NCI-H69 (cell line): ENCODE results near the gene GRIK4.

Experiments used
- DNase-seq: peaks from one replicate; lab custom pipeline; 2025; lab: John Stamatoyannopoulos, UW

GRIK4 gene, protein sequence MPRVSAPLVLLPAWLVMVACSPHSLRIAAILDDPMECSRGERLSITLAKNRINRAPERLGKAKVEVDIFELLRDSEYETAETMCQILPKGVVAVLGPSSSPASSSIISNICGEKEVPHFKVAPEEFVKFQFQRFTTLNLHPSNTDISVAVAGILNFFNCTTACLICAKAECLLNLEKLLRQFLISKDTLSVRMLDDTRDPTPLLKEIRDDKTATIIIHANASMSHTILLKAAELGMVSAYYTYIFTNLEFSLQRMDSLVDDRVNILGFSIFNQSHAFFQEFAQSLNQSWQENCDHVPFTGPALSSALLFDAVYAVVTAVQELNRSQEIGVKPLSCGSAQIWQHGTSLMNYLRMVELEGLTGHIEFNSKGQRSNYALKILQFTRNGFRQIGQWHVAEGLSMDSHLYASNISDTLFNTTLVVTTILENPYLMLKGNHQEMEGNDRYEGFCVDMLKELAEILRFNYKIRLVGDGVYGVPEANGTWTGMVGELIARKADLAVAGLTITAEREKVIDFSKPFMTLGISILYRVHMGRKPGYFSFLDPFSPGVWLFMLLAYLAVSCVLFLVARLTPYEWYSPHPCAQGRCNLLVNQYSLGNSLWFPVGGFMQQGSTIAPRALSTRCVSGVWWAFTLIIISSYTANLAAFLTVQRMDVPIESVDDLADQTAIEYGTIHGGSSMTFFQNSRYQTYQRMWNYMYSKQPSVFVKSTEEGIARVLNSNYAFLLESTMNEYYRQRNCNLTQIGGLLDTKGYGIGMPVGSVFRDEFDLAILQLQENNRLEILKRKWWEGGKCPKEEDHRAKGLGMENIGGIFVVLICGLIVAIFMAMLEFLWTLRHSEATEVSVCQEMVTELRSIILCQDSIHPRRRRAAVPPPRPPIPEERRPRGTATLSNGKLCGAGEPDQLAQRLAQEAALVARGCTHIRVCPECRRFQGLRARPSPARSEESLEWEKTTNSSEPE

DNA sequence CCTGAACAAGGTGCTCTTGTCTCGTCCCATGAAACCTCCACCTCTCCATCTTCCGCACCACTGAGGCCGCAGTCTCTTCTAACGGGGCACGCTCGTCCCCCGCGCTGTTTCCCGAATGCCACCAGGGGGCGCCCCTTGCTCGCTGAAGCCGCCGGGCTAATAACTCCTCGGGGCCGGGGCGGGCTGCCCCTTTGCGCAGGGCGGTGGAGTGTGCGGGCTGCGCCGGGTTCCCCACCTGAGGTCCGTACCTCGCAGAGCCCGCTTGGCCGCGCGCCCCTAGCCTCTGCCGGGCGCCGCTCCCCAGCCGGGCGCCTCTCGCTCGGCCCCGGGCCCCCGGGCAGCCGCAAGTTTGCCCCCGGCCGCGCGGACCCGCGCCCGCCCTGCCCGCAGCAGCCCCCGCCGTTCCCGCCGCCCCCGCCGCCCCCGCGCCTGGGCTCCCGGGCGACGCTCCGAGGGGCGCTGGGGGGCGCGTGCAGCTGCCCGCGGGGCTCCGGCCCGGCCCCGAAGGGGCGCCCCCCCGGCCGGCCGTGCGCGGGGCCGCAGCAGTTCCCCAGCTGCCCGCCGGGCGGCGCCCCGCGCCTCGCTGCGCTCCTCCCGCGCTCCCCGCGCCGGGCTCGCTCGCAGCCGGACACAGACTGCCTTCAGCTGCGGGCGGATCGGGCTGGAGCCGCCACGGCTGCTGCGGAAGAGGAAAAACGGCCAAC lies at the start of gene GRIK4:
TSS of gene GRIK4 (plus strand) at position 633 of the 704 bp plus-strand sequence. CDS start 148,571 bp downstream, outside the sequence.
- DNase-seq = peak; percentile 90

DNA sequence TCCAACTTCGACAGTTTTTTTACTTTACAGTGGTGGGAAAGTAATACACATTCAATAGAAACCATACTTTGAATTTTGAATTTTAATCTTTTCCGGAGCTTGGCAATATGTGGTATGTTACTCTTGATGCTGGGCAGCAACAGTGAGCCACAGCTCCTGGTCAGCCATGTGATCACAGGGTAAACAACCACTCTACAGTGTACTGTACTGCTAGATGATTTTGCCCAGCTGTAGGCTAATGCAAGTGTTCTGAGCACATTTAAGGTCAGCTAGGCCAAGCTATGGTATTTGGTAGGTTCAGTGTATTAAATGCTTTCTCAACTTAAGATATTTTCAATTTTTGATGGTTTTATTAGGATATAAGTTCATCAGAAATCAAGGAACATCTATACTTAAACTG lies 48.7 kb upstream of the GRIK4 start:
- no peak for DNase-seq

DNA sequence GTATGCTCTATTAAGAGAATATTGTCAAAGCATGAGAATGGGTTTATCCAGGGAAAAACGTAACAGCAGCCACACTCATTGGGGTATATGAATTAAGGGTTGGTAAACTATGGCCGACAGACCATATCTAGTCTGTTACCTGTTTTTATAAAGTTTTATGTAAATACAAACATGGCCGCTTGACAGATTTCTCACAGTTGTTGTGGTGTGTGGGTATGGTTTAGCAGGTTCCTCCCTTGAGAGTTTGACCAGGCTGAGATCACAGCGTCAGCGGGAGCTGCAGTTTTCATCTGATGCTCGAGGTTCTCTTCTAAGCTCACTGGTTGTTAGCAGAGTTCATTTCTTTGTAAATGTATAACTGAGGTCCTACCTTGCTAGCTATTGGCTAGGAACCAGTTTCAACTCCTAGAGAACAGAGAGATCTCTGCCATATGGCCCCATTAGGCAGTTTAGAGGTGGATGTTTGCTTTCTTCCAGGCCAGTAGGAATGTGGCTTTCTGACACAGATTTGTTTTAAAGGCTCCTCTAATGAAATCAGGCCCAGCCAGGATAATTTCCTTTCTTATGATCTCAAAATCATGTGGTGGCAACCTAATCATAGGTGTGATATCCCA lies 45.5 kb upstream of the GRIK4 start:
- DNase-seq = peak; percentile 54

DNA sequence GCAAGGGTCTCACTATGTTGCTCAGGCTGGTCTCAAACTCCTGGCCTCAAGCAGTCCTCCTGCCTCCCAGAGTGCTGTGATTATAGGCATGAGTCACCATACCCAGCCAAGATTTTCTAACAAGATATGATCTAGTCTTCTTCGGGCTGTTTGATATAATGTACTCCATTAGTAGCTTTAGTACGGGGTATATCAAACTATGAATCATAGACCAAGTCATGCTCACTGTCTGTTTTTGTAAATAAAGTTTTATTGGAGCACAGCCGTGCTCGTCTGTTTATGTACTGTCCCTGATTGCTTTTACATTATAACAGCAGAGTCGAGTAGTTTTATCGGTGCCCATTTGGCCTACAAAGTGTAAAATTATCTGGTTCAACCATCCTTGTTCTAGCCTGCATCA lies 43.9 kb upstream of the GRIK4 start:
- no peak for DNase-seq

DNA sequence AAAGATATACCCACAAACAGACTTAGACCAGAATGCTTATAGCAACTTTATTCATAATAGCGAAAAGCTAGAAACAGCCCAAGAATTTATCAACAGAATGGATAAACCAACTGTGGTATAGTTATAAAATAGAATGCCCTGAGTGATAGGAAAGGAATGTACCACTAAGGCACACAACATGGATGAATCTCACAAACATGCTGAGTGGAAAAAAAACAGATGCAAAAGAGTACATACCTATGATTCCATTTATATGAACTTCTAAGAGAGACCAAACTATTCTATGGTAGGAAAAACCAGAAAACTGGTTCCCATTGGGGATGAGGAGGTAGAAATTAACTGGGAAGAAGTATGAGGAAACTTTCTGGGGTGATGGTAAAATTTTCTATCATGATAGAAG lies 40.4 kb upstream of the GRIK4 start:
- no peak for DNase-seq

DNA sequence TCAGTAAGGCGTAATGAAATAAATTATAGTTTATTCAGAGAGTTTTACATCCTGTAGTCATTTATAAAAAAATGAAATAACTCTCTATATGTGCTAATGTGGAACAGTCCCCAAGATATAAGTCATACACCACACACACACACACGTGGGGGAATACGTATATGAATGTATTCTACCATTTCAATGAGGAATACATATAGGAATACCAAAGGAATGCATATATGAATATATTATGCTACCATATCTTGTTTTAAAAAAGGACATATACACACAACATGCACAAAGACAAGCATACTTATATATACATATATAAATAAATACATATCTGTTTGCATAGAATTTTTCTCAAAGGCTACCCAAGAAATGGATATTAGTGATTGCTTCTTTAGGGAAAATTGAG lies 39.6 kb upstream of the GRIK4 start:
- no peak for DNase-seq

DNA sequence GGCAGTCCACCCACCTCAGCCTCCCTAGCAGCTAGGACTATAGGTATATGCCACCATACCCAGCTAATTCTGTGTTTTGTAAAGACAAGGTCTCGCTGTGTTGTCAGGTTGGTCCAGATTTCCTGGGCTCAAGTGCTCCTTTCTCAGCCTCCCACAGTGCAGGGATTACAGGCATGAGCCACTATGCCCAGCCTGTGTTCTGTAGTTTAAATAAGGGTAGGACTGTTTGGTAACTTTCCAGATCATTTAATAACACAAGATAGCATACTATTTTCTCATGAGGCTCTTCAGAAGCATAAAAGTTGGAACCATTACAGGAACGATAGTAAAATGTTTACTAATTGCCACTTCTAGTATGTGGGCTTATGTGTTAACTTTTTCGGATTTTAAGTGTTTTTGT lies 38.0 kb upstream of the GRIK4 start:
- no peak for DNase-seq

DNA sequence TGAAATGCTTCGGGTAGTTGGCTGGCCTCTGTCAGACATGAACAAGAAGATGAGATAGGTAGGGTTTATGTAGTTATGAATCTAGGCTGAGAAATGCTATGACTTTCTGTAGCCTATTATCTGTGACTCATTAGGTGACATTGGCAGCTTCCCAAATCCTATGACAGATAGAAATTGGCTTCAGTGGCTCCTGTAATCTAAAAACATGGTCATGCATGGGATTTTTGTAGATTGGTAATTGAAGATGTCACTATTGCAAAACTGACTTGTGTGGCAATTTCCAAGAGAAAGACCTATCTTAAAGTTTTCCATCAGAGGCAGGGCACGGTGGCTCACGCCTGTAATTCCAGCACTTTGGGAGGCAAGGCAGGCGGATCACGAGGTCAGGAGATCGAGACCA lies 29.4 kb upstream of the GRIK4 start:
- DNase-seq = no peak

DNA sequence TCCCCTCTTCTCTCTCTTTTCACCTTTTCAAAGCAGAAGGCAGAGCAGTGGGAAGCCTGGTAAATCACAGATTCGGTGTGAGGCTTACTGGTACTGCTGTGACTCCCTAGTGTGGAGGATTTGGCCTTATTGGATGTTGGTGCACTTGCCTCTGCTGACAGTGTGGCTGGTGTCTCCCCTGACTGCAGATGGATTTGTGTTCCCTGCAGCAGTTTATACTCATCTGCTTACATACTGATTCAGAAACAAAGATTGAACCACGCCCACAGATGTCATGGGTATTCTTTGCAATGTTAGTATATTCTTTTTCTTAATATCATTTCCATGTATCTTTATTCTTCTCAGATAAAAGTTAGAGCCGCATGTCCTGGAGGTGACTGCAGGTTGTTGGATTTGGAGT lies 26.8 kb upstream of the GRIK4 start:
- DNase-seq = no peak

DNA sequence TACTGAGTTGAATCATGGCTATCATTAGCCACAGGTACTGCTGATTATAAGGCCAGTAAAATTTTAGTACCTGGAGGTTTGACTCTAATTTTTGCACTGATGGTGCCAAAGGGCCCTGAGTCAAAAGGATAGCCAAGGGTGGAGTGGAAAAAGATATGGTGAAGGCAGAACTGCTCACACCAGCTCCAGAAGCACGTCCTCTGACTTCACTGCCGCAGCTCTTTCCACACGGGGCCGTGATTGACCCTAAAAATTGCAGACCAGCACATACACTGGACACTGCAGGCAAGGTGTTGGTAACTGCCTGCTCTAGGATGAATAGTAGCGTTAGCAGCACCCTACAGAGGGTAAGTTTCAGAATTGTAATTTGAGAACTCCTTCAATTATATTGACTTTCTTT lies 25.4 kb upstream of the GRIK4 start:
- no peak for DNase-seq

DNA sequence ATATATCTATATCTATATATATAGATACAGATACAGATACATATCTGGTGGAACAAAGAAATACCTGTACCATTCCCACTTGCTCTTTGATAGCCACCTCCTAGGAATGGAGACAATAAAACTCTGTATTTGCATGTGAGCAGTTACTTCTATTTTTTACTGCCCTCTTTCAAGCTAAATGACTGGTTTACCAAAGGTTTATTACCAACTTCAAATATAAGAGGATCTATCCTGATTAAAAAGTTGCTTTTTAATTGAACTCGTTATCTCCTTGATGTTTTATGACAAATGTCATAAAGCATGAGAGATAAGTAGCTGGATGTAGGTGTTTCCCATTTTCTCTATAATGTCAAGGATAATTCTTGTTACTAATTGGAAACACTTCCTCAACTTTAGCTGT lies 21.7 kb upstream of the GRIK4 start:
- no peak for DNase-seq

DNA sequence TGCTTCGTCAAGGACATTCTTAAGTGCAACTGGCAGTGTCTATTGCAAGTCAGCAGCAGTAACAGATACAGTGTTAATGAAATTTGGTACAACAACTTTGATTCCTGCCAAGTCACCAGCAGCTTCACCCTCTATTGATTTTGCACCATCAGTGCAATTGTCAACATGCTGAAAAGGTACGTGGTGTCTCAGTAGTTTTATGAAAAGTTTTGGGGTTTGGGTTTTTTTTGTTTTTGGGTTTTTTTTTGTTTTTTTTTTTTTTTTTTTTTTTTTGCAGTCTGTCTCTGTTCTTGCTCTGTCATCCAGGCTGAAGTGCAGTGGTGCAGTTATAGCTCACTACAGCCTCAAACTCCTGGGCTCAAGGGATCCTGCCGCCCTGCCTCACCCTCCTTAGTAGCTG lies 19.1 kb upstream of the GRIK4 start:
- no peak for DNase-seq

DNA sequence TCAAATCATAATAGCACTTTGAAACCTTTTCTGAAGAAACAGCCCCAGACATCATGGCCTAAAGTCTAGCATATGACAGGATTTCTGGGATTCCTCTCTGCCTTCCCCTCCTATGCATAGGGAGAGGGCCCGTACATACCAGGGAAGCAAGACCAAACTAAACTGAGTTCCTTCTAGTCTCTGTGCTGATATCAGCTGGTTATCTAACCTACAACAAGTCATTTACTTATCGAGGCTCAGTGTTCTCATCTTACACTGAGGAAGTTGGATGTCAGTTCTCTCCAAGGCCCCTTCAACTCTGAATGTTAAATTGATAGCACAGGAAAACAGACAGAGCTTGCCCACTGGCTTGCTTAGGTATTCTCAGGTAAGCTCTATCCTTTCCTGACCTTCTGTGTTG lies 17.0 kb upstream of the GRIK4 start:
- DNase-seq = no peak

DNA sequence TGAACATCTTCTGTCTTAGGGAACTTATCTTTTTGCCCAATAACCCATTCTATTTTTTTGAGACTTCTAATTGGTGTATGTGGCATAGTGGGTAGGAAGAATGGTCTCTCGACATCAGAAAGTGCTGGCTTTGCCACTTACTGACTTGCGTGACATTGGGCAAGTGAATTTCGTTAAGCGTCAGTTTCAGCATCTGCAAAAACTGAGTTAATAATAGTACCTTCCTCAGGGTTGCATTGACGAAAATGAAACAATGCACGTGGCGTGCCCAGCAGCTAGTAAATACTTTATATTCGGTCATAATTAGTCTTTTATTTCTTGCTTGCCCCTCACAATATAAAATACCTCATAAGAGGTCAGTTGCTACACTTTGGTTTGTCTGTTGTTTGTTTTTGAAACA lies 12.5 kb upstream of the GRIK4 start:
- no peak for DNase-seq

DNA sequence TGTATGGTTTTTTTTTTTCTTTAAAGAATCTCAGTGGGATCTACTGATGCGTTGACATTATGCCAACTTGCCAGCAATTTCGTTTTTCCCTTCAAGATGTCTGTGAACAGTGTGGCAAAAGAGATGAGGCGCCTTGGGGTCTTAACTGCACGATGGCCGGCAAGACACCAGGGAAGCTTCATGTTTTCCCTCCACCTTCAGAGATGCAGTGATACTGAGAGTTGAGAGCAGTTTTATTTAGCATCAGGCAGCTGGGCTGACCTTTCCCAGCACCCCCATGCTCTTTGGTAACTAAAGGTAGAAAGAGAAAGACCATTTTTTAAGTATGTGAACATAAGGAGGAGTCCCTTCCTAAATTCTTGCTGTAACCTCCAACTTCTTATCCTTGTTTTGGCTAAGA lies 11.7 kb upstream of the GRIK4 start:
- DNase-seq = no peak

DNA sequence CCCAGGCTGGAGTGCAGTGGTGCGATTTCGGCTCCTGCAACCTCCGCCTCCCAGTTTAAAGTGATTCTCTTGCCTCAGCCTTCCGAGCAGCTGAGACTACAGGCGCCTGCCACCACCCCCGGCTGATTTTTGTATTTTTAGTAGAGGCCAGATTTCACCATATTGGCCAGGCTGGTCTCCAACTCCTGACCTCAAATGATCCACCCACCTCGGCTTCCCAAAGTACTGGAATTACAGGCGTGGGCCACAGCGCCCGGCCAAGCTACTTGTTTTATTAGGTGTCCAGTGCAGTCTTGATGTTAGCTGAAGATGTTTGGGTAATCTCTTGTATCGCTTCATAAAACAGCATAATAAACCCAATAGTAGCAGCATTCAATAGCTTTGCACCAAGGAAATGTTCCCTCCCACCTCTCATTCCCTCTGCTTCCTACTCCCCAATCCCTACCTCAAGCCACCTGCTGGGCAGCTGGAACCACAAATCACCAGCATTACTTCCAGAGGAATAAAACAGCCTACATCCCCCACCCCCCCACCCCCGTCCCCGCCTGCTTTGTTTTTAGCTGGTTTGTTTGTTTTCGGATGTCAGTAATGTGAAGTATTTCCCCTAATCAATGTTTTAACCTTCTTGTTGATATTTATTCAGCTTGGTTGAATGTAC lies 11.0 kb upstream of the GRIK4 start:
- peak; percentile 43 for DNase-seq

DNA sequence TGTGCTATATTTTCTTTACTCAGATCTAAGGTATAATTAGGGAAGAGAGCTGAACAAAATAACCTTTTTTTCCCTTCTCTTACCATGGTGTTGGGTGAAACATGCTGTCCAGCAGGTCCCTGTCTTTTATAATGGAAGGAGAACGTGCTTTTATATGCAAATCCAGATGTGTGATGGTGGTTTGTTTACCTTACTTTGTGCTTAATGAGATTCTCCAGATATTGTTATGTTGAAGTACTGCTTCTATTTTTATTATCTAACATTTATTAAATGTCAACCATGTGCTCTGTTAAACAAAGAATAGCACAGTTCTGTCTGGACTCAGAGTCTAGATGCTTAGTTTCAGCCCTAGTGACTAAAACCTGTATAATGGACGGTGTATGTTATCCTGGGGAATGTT lies 10.1 kb upstream of the GRIK4 start:
- DNase-seq = peak; percentile 67

DNA sequence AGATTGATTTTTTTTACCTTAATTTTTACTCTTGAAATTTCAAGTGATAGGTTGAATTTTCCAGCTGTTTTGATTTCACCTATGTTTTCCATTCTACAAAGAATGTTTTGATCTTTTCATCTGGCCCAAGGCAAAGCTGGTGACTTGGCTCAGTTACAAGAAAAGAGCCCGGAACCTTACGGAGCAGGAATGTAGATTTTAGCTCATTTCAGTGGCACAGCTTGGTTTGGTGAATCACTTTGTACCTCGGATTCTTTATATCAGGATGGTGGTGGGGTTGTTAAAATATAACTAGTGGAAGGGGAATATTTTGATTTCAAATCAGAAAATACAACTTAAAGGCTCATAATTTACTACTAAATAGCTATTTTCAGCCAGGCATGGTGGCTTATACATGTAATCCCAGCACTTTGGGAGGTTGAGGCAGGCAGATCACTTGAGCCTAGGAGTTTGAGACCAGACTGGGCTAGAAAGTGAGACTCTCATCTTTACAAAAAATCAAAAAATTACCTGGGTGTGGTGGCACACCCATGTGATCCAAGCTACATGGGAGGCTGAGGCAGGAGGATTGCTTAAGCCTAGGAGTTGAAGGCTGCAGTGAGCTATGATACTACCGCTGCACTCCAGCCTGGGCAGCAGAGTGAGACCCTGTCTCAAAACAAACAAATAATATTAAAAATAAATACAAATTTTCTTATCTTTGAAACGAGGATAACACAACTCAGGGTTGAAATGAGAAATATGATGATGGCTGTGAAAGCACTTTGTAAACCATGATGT lies 9.4 kb upstream of the GRIK4 start:
- peak; percentile 22 for DNase-seq

DNA sequence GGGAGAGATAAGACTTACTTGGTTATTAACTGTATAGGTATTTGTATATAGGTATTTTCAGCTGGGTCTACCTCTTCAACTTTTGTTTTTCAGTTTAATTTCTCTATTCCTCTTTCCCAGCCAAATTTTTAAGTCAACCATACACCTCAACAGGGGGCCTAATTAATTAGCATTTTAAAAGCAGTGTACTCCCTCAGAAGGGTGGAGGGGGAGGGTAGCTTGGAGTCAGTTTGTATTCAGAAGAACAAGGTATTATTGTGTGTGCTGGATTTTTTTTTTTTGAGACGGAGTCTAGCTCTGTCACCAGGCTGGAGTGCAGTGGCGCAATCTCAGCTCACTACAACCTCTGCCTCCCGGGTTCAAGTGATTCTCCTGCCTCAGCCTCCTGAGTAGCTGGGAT lies 8.0 kb upstream of the GRIK4 start:
- DNase-seq = peak; percentile 63

DNA sequence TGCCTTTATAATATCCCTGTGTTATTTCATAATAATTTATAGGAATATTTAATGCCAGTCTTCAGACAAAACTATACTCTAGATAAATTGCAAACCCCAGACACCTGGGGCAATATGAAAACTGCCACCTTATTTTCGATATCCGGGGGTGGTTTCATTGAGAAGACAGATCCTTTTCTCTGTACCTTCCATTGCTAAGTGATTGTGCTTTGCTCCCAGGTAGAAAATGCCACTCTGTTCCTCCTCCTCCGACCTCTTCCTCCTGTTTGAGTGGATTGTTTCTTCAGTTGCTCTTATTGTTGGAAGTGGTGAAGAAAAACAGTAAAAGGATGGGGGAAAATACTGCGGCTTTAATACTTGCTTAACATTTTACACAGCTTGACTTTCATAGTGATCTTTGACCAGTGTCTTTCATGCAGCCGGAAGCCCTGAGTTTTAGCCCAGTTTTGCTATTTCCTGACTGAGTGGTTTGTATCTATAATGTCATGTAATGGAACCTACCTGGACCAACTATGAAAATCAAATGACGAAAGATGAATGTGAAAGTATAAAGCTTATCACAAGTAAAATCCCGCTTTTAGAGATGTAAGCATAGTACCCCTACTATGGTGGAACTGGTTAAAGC lies 5.6 kb upstream of the GRIK4 start:
- DNase-seq = no peak
